Kidney (tissue), 14 donors: Measurements from ENCODE around the gene SMAD7. TPM values are rescaled to one million over a fixed set of nuclear protein-coding genes. Genes with fewer than 3 reads are reported as not detected.
A peak's percentile ranks its signal among the peaks of the same experiment; 100 is the strongest.

Source experiments
- DNase-seq, 5 donors: peaks; one replicate each; pipeline ENCODE4 v3.0.0-alpha.2; 2013 to 2020
- FAIRE-seq: peaks from 2 replicates; lab custom pipeline; 2012; peaks lifted over from hg19 to GRCh38; lab: Jason Lieb, UNC
- H3K27ac ChIP-seq, 2 donors: one replicate each; pipeline ENCODE4 v1.7.0; 2013; ENCODE audit warnings: low read depth in 2 of 2, low read length in 2 of 2, inconsistent platforms in 1 of 2
- H3K27me3 ChIP-seq: one replicate; pipeline ENCODE4 v1.7.1; 2013; ENCODE audit warnings: low read length, inconsistent platforms; ENCODE audit not compliant: control insufficient read depth, insufficient read depth
- H3K36me3 ChIP-seq, 3 donors: one replicate each; pipeline versions ENCODE4 v1.7.0 to v1.7.1; 2013; ENCODE audit warnings: low read length in 3 of 3, control low read depth in 1 of 3, inconsistent platforms in 1 of 3; ENCODE audit not compliant: insufficient read depth in 3 of 3, control insufficient read depth in 2 of 3
- H3K4me1 ChIP-seq, 3 donors: one replicate each; pipeline versions ENCODE4 v1.7.0 to v1.7.1; 2013; ENCODE audit warnings: low read length in 3 of 3, inconsistent platforms in 1 of 3, low read depth in 1 of 3; ENCODE audit not compliant: control insufficient read depth in 2 of 3, insufficient read depth in 2 of 3
- H3K4me3 ChIP-seq, 3 donors: one replicate each; pipeline versions ENCODE4 v1.7.0 to v1.8.1; 2013; ENCODE audit warnings: low read length in 3 of 3, control low read depth in 1 of 3, inconsistent platforms in 1 of 3
- H3K9ac ChIP-seq, 3 donors: one replicate each; pipeline versions ENCODE4 v1.7.0 to v1.7.1; 2013; ENCODE audit warnings: low read length in 3 of 3, control low read depth in 1 of 3, inconsistent platforms in 1 of 3
- H3K9me3 ChIP-seq, 3 donors: one replicate each; pipeline versions ENCODE4 v1.7.0 to v1.7.1; 2013; ENCODE audit warnings: low read length in 3 of 3, control low read depth in 1 of 3, inconsistent platforms in 1 of 3; ENCODE audit not compliant: control insufficient read depth in 2 of 3, insufficient read depth in 1 of 3
- CTCF ChIP-seq: IDR thresholded peaks from 3 replicates; pipeline ENCODE4 v1.5.1; 2012; ENCODE audit warnings: mild to moderate bottlenecking, moderate library complexity, borderline replicate concordance; ENCODE audit not compliant: insufficient read depth; ENCODE audit errors: extremely low read depth
- intact Hi-C: fragments of 100-400 bp; cut with DNase I; formaldehyde crosslinking; loops from one replicate; pipeline ENCODE4 v1.11.1; 2022
- polyA plus RNA-seq: library from polyadenylated mRNA; stranded (reverse); fragments of 350-450 nt; fragmentation: Illumina TruSeq; extraction: RNeasy Lipid Tissue Mini Kit (QIAGEN cat#74804); gene quantifications from one replicate; pipeline ENCODE4 v1.2.3, GENCODE V29; 2014; ENCODE audit warnings: low read depth, low replicate concordance; ENCODE audit not compliant: insufficient read depth
- total RNA-seq: library from RNA; stranded (reverse); fragmentation: NEBNext Ultra II Directional; extraction: Animal tissue kit (Norgen Biotek cat#: 25700); gene quantifications from one replicate; pipeline ENCODE4 v1.2.1, GENCODE V29; 2021
- donor health status: control.
- donor health status: control.
- donor health status: control.
- donor health status: control.
- donor health status: control.
- donor health status: DM: yes; HTN: yes; CAD: no.
- donor health status: Normal renal cell carcinoma (clear cell type).

The SMAD7 gene
- total and polyA plus RNA-seq, 2 donors from 2014 or later = 17.3 to 32.6 TPM

- peaks cover 0 to 6% (median 5%) of the 10 kb centered on the region in 3 donors for H3K4me1 ChIP-seq
- no peaks in the 10 kb centered on the region for H3K9me3 ChIP-seq
- FAIRE-seq (no peak), DNase-seq (peak in 4 of 5 donors; percentile 58 to 90 (median 80))
- no peak for TF ChIP-seq CTCF
- H3K36me3 ChIP-seq = no peaks in the 10 kb centered on the region
- peak overlapping the region in 2 of 3 donors; percentile 29 to 63 for H3K9ac ChIP-seq
- H3K27me3 ChIP-seq = no peaks in the 10 kb centered on the region
- H3K4me3 ChIP-seq = peak overlapping the region; percentile 32 to 62 (median 42)
- H3K27ac ChIP-seq = peak overlapping the region; percentile 84 to 90
- intact Hi-C loops = no loop called here
Observed at GRCh38 chr18:48975120-48975816, 24.5 kb upstream of the SMAD7 start.

- DNase-seq (peak in 3 of 5 donors; percentile 59 to 70 (median 65)), FAIRE-seq (no peak)
- intact Hi-C loops = no loop called here
- Histone ChIP-seq H3K4me1 (peaks cover 0 to 6% (median 5%) of the 10 kb centered on the region in 3 donors), H3K27ac (peak overlapping the region; percentile 84 to 90), H3K9ac (peak overlapping the region in 1 of 3 donors; percentile 63), H3K9me3 (no peaks in the 10 kb centered on the region), H3K27me3 (no peaks in the 10 kb centered on the region), H3K4me3 (peak overlapping the region in 1 of 3 donors; percentile 62), H3K36me3 (no peaks in the 10 kb centered on the region)
- TF ChIP-seq CTCF = no peak
Observed at GRCh38 chr18:48974304-48975119, 23.7 kb upstream of the SMAD7 start.

- H3K27me3 ChIP-seq = no peaks in the 10 kb centered on the region
- no peaks in the 10 kb centered on the region for H3K9me3 ChIP-seq
- DNase-seq (peak in 3 of 5 donors; percentile 64 to 65 (median 65)), FAIRE-seq (no peak)
- no peak for TF ChIP-seq CTCF
- H3K36me3 ChIP-seq = no peaks in the 10 kb centered on the region
- H3K4me3 ChIP-seq = no peak overlapping the region
- intact Hi-C loops = no loop called here
- H3K4me1 ChIP-seq = peaks cover 0 to 6% (median 5%) of the 10 kb centered on the region in 3 donors
- no peak overlapping the region for H3K9ac ChIP-seq
- peak overlapping the region; percentile 84 to 90 for H3K27ac ChIP-seq
Observed at GRCh38 chr18:48973731-48974130, 23.0 kb upstream of the SMAD7 start.
